Activated B cell treated with CpG ODN at 0.5 μM for 24 hours (primary cell): ENCODE measurements around the gene NMNAT2. TPM values are rescaled to one million over a fixed set of nuclear protein-coding genes. Genes with fewer than 3 reads are reported as not detected.

ENCODE experiments used
- ATAC-seq: fragments of 200-7000 bp; cut with Tn5 transposase; one replicate; pipeline ENCODE4 v1.10.0; 2021; ENCODE audit warnings: low read depth, mild to moderate bottlenecking, moderate library complexity
- CTCF ChIA-PET: fragments of 350-600 bp; sonication (Branson Sonifier 250); formaldehyde crosslinking; loops from one replicate; lab custom pipeline; 2021; ENCODE audit warnings: antibody characterized with exemption; lab: Charles Lee
- POLR2A ChIA-PET: fragments of 350-600 bp; sonication (Branson Sonifier 250); formaldehyde crosslinking; loops from one replicate; lab custom pipeline; 2021; ENCODE audit warnings: antibody characterized with exemption; lab: Charles Lee
- DNase-seq: peaks from one replicate; pipeline ENCODE4 v3.0.0; 2022
- H3K27ac Mint-ChIP-seq: one replicate; pipeline ENCODE4 v1.8.0; 2020; ENCODE audit warnings: mixed read lengths
- H3K27me3 Mint-ChIP-seq: one replicate; pipeline ENCODE4 v1.8.0; 2021; ENCODE audit warnings: mixed read lengths
- H3K36me3 Mint-ChIP-seq: one replicate; pipeline ENCODE4 v1.8.0; 2021; ENCODE audit warnings: low read depth, mixed read lengths
- H3K4me1 Mint-ChIP-seq: one replicate; pipeline ENCODE4 v1.8.0; 2021; ENCODE audit warnings: mixed read lengths
- H3K4me3 Mint-ChIP-seq: one replicate; pipeline ENCODE4 v1.8.0; 2020; ENCODE audit warnings: mild to moderate bottlenecking, mixed read lengths
- H3K9me3 Mint-ChIP-seq: one replicate; pipeline ENCODE4 v1.8.0; 2020; ENCODE audit warnings: mixed read lengths
- intact Hi-C: fragments of 100-400 bp; cut with micrococcal nuclease; formaldehyde crosslinking; loops from one replicate; pipeline ENCODE4 v1.15.1; 2024
- total RNA-seq: library from RNA; stranded (reverse); gene quantifications from 2 replicates; pipeline ENCODE4 v1.2.3, GENCODE V29; 2022
- TF ChIP-seq, protein P1 (sequence below): fragments of 200-600 bp; IDR thresholded peaks from one replicate; pipeline ENCODE4 v1.8.0; 2022; ENCODE audit warnings: antibody characterized with exemption, mild to moderate bottlenecking

The NMNAT2 gene
- total RNA-seq, 1 donor from 2014 or later: not detected

DNA sequence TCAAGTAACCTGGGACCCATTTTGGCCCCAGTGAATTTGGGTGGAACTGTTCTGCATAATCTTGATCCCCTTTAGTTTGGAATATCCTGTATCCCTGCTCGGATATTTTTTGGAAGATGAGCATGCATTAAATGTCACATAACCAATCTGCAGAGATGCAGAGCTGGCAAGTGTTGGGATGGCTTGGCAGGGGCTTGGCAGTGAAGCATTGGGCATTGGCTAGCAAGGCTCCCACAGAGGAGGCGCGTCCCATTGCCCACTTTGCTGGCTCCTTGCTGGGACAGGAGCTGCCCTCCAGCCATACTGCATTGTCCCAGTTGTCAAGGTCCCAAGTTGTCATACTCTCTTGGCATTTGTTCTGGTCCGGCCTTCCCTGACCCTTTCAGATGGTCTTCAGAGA lies 202.2 kb downstream of the NMNAT2 start:
- H3K9me3 Mint-ChIP-seq: no peaks in the 10 kb centered on the region
- no peak overlapping the region for H3K4me3 Mint-ChIP-seq
- ATAC-seq (no peak), DNase-seq (no peak)
- POLR2A ChIA-PET: no interaction called here
- no peaks in the 10 kb centered on the region for H3K4me1 Mint-ChIP-seq
- no peaks in the 10 kb centered on the region for H3K36me3 Mint-ChIP-seq
- CTCF ChIA-PET: no interaction called here
- TF ChIP-seq, protein P1, sequence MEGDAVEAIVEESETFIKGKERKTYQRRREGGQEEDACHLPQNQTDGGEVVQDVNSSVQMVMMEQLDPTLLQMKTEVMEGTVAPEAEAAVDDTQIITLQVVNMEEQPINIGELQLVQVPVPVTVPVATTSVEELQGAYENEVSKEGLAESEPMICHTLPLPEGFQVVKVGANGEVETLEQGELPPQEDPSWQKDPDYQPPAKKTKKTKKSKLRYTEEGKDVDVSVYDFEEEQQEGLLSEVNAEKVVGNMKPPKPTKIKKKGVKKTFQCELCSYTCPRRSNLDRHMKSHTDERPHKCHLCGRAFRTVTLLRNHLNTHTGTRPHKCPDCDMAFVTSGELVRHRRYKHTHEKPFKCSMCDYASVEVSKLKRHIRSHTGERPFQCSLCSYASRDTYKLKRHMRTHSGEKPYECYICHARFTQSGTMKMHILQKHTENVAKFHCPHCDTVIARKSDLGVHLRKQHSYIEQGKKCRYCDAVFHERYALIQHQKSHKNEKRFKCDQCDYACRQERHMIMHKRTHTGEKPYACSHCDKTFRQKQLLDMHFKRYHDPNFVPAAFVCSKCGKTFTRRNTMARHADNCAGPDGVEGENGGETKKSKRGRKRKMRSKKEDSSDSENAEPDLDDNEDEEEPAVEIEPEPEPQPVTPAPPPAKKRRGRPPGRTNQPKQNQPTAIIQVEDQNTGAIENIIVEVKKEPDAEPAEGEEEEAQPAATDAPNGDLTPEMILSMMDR: no peak
- intact Hi-C loops: no loop called here
- H3K27ac Mint-ChIP-seq: no peak overlapping the region
- H3K27me3 Mint-ChIP-seq: peaks cover 25% of the 10 kb centered on the region

- Mint-ChIP-seq H3K4me1 (no peaks in the 10 kb centered on the region), H3K36me3 (no peaks in the 10 kb centered on the region), H3K4me3 (no peak overlapping the region), H3K9me3 (no peaks in the 10 kb centered on the region), H3K27me3 (peaks cover 30% of the 10 kb centered on the region), H3K27ac (no peak overlapping the region)
- DNase-seq (no peak), ATAC-seq (no peak)
- intact Hi-C loops: no loop called here
- TF ChIP-seq, protein P1: no peak
- ChIA-PET POLR2A (no interaction called here), CTCF (no interaction called here)
Measured at GRCh38 chr1:183215076-183215720, 203.0 kb downstream of the NMNAT2 start.

DNA sequence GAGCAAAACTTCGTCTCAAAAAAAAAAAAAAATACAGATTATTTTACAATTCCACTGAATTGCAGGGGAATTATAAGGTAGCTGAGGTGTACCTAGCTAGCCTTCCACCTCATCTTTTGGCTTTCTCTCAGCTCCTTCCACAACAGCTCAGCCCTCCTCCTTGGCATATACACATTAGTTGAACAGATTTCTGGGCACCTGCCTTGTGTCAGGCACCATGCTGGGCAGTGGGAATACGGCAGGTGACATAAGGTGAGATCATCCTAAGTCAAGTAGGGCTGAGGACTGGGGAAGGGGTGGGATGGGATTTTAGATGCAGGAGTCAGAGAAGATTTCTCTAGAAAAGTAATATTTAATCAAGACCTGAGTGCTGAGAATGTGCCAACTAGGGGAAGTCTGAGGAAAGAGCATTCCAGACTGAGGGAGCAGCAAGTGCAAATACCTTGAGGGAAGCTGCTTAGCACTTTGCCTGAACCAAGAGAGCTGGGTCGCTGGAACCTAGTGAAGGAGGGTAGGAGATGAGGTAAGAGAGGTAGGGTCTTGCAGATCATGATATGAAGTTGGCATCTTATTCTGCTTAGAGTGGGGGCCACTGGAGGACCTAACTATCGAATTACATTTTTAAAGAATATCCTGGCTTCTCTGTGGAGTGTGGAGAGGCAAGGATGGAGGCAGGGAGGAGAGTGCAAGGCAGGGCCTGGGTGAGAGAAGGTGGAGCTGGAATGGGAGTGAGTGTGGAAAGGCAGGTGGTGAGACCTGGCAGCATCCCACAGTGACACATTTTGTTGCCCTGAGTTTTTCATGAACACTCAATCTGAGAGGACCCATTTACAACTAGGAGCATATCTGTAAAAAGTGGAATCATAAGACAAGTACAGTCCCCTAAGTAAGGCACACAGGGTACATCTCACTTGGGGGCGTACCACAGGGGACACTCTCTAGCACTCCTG lies 203.9 kb downstream of the NMNAT2 start:
- Mint-ChIP-seq H3K27ac (no peak overlapping the region), H3K9me3 (no peaks in the 10 kb centered on the region), H3K36me3 (no peaks in the 10 kb centered on the region), H3K4me3 (no peak overlapping the region), H3K27me3 (peaks cover 34% of the 10 kb centered on the region), H3K4me1 (no peaks in the 10 kb centered on the region)
- intact Hi-C loops: no loop called here
- TF ChIP-seq, protein P1: no peak
- ChIA-PET CTCF (no interaction called here), POLR2A (no interaction called here)
- no peak for DNase-seq
- no peak for ATAC-seq

GRCh38 chr1:183212870-183213269 lies 205.3 kb downstream of the NMNAT2 start:
- H3K27ac Mint-ChIP-seq: no peak overlapping the region
- intact Hi-C loops: no loop called here
- no peaks in the 10 kb centered on the region for H3K9me3 Mint-ChIP-seq
- TF ChIP-seq, protein P1: no peak
- no peak overlapping the region for H3K4me3 Mint-ChIP-seq
- CTCF ChIA-PET: no interaction called here
- H3K27me3 Mint-ChIP-seq: peaks cover 34% of the 10 kb centered on the region
- no peaks in the 10 kb centered on the region for H3K36me3 Mint-ChIP-seq
- POLR2A ChIA-PET: no interaction called here
- ATAC-seq (no peak), DNase-seq (no peak)
- no peaks in the 10 kb centered on the region for H3K4me1 Mint-ChIP-seq

DNA sequence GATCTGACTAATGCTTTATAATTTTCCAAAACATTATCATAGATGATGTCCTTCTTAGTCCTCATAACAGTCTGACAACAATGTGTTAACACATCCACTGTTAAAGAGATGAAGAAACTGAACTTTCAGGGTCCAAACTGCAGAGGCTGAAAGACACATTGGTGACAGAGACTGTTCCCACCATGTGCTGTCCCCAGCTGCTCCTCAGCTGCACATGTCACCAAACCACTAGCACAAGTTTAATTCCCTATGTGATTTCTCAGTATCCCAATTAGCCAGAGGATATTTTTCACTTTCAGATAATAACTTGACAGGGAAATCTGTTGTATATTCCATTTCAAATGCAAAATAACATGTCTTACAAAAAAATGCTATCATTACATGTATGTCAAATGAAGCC lies 207.5 kb downstream of the NMNAT2 start:
- ChIA-PET CTCF (no interaction called here), POLR2A (no interaction called here)
- Mint-ChIP-seq H3K36me3 (no peaks in the 10 kb centered on the region), H3K4me3 (no peak overlapping the region), H3K27me3 (peaks cover 32% of the 10 kb centered on the region), H3K4me1 (no peaks in the 10 kb centered on the region), H3K9me3 (no peaks in the 10 kb centered on the region), H3K27ac (no peak overlapping the region)
- intact Hi-C loops: no loop called here
- no peak for ATAC-seq
- TF ChIP-seq, protein P1: no peak
- DNase-seq: no peak
